HG03103 (cell line): ENCODE measurements around the gene TXLNB.

Experiments used
- ATAC-seq: cut with Tn5 transposase; IDR thresholded peaks from one replicate; pipeline ENCODE4 v1.9.1; 2021; ENCODE audit warnings: low read depth; ENCODE audit not compliant: unreplicated experiment

Gene TXLNB

DNA sequence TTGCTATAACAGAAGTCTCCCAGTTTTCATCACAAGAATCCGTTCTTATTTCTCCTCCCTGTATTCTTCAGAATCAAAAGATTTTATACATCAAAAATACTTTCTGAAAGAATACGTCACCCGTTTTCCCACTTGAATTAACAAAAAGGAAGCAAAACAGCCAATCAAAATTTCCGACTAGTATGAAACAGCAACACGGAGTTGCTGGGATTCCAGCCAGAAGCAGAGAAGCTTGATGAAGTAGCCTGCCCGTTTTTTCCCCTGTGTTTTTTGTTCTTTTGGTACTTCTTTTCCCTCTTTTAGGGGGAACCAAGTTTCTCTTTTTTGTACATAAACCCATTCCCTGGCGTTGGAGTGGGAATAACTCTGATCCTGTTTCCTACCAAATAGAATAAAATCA is 14.6 kb downstream of the TXLNB start:
- no peak for ATAC-seq

GRCh38 chr6:139275279-139276055 is 16.3 kb downstream of the TXLNB start:
- no peak for ATAC-seq

GRCh38 chr6:139271056-139271455 is 20.7 kb downstream of the TXLNB start:
- ATAC-seq: peak; percentile 84

DNA sequence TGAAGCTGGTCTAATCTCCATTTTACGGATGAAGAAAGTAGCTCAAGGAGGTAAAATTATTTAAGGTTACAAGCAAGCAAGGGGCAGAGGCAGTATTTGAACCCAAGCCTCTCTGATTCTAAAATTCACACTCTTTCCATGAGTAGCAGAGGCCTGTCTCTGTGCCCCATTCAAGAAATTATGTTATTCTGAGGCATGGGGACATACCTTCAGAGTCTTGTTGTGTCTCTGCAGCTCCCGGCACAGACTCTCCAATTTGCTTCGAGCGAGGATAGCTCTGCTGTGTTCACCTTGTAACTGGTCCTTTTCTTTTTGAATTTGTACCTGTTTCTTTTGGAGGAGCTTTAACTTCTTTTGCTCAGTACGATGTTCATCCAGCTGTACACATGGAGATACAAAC is 21.5 kb downstream of the TXLNB start:
- ATAC-seq: no peak

DNA sequence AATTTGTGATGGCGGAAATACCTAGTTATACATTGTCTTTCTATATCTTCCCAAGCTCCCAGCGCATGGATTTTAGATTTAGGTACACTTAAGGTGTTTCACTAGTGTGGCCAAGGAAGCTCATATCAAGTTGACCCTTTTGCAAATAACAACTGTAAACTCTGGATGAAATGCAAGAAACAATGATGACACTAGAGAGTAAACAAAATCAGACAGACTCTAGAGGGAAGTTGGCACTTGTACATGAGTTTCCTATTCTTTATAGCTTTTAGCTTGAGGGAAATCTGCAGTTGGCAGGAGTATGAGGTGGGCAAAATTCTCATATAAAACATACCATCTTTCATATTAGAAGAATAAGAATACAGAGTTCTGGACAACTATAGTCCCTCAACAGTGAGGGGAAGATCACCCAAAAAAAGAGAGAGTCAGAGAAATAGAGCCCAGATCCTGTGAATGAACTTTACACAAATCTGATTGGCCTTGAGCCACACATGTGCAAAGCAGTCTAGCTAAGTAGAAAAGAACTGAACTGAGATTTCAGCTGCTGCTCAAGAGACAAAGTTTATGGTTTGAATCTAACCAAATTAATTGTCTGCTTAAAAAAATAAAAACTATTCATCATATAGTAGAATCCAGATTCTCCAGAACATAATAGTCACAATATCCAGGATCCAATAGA is 26.1 kb downstream of the TXLNB start:
- no peak for ATAC-seq

- ATAC-seq: peak; percentile 91
These were observed 29.1 kb downstream of the TXLNB start for GRCh38 chr6:139262519-139263300.

DNA sequence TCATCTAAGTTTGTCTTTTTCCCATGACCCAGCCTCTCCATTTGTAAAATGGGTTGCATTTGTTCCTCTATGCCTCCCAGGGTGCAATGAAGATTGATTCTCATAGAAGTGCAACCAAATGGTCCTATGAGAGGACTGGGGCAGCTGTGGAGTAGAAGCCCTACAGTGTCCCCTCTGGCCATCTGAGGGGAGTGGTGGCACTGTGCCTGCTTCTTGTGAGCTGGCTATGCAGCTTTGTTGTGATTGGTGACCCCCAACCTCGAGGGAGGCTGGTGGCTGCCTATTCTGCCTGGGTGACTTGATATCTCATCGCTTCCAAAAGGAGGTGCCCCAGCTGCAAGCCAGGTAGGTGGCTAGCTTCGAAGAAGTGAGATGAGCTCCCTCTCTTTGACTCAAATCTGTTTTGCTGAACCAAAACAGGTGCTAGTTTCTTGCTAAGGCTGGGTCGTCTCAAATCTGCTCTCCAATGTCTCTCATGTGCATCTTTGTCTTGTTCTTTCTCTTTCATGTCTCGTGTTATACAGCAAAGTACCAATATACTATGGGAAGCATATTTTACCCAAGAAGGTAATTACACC is 33.9 kb downstream of the TXLNB start:
- ATAC-seq: no peak

GRCh38 chr6:139257291-139257690 is 34.5 kb downstream of the TXLNB start:
- no peak for ATAC-seq

DNA sequence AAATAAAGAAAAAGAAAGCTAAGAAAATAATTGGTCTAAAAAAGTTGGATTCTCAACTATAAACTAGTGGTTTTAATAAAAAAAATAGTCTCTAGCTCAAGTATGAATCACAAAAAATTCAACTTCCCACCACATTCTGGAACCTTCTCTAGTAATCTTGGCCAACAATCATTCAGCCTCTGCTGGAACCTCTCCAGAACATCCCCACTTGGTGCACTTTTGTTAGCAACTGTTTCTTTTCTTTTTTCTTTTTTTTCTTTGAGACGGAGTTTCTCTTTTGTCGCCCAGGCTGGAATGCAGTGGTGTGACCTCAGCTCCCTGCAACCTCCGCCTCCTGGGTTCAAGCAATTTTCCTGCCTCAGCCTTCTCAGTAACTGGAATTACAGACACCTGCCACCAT is 35.7 kb downstream of the TXLNB start:
- ATAC-seq: no peak

DNA sequence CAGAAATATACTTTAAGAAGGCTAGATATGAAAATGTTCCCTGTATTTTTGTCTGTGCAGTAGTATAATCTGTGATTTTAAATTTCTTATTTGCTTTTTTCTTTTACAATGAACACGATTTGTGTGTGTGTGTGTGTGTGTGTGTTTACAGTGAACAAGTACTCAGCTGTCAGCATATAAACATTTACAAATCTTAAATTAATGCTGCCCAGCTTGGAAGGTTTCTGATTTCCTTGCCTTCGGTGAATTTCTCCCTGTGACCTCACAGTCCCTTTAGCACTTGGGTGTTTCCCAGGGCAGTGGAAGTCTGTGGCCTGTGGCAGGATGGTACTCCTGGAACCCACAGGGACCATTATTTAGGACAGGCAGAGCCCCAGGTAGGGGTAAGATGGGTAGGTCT is 37.6 kb downstream of the TXLNB start:
- ATAC-seq: no peak

DNA sequence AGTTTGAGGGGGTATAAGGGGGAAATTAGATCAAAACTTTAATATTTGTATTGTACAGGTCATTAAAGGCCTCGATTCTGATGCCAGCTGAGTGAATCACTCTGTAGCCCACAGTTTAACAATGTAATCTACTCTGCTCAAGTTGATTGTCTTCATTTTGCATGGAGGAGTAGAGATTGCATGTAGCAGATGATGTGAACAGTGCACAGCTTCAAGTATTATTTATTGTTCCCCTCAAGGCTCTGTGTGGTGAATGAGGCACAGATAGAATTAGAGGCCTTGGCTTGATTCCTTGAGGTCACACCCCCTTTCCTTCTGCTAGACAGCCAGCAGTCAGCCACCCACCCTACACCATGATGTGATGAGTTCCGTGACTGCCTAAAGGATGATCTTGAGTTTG is 38.1 kb downstream of the TXLNB start:
- no peak for ATAC-seq

DNA sequence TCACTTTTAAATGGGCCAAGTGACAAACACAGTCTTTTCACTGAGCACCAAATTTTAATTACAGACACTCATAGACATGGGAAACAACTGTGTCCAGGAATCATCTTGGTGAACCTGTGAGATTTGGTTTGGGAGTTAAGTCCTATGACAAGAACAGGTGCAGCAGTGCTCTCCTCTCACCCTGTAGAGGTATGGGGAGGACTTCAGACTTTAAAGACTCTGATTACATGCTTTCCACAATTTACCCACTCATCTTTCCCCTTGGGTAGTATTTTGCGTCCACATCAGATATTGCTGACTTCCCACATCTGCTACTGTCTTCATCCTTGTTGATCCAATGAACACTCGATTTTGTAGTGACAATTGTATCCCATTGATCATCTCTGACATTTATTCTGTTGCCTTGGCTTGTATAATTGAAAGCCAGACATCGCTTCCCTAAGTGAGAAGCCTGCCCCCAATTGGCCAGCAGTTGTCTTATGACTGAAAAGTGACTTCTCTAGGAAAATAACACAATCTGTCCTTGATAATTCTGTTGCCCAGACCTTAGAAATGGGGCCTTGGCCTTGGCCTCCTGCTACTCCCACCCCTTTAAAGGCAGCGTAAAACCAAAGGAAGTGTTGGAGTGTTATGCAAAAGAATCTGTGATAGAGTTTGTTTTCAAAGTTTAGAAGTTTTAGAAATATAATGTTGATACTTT is 40.0 kb downstream of the TXLNB start:
- no peak for ATAC-seq

- peak; percentile 10 for ATAC-seq
These were observed 40.6 kb downstream of the TXLNB start for GRCh38 chr6:139251045-139251690.

DNA sequence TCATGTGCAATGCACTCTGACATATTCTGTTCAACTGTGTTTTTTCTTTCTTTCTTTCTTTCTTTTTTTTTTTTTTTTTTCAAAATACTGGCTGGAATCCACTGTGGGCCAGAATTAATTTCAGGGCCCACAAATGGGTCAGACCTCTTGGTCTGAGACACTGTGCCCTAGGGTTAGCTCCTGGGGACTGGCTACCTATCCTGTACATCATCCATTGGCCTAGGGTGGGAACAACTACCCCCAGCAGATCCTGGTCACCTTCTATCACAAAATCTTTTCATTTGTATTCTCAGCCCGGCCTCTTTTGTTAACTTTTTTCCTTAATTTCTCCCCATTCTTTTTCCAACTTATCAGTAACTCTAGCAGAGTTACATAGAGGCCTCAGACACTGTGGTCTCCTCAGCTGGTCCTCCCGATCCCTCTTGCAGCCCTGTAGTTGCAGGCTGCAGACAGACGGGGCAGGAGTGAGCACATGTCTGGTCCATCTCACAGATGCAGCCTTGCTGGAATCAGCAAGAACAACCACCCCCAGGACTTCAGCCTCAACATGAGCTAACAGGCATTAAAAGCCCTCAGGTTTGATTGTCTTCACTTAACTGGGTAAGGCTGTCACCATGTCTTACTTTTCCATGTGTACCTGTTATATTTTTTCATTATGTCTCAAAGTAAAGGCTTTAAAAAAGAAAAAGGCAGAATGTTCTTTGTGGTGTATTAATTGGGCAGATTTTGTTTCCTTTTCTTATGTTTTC is 41.3 kb downstream of the TXLNB start:
- ATAC-seq: peak; percentile 98

DNA sequence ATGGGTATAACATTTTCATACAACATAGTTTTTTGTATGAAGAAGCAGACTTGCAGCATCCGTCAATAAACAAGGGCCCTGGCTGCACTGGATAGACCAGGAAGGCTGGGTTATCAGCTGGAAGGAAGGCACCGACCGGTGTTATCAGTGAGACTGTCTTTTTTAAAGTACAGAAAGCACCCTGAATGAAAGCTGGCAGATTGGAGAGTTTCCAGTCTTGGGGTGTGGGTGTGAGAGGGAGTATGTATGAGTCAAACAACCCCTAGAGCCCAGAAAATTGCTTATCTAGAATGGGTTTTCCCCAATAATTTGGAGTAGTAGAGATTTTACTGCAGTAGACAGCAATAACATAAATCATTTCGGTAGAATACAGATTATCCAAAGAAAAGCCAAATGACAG is 42.4 kb downstream of the TXLNB start:
- ATAC-seq: no peak

- ATAC-seq: no peak
These were observed 42.9 kb downstream of the TXLNB start for GRCh38 chr6:139248911-139249310.

- ATAC-seq: no peak
These were observed 44.2 kb downstream of the TXLNB start for GRCh38 chr6:139247618-139248017.

DNA sequence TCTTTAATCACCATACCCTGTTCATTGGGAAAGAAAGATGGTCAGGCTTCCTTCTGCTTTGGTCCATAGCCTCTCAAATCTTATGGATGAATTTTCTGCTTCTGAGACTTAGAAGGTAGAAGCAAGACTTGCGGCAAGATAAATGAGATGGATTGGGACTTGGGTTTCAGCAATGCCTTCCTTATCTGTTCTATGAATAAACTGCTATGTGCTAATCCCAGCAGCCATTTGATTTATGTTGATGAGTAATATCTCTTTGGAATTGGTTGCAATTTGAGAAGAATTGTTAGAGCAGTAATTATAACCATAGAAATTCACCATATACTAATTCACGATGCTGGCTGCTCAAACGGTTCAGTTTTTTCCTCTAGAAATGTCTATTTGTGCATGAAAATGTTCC is 48.3 kb downstream of the TXLNB start:
- ATAC-seq: no peak

DNA sequence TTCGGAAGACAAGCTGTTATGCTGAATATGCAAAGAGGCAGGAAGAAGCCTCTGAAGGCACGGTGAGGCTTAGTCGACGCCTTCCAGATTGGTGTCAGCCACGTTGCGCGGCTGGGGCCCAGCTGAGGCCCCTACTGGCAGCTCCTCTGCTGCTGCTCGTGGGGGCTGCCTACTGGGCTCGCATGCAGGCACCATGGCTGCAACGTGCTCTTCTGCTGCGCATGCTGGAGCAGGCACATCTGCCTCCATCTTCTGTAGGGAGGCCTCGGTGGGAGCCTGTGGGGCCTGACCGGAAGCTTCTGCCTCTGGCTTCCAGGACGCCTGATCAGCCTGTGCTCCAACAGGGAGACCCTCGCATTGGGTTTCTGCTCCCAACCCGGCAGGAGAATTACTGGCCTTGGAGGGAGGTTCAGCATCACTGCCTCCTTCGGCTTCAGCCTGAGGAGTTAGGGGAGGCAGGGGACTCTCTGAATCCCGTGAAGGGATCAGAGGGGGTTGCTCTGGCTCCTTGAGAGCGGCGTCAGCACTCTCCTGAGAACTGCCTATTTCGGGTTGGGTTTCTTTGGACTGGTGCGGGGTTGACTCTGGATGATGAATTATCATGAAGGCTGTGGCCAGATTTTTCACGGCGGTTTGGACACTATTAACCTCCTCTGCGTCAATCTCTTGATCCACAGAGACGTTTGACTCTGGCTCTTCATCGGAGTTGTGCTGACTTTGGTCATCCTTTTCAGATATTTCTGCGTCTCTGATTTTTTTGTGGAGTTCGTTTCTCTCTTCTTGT is 49.1 kb downstream of the TXLNB start:
- no peak for ATAC-seq
